ENCODE measurements around the gene ROR2. TPM values are rescaled to one million over a fixed set of nuclear protein-coding genes. Genes with fewer than 3 reads are reported as not detected.

The ROR2 gene
- total RNA-seq, 4 donors from 2014 or later, result 35.6 to 67.6 (median 50.6) TPM

GRCh38 chr9:91710158-91710557 is 239.9 kb downstream of the ROR2 start:
- H3K36me3 ChIP-seq, result no peaks in the 10 kb centered on the region
- no peak overlapping the region for H3K27ac ChIP-seq
- H3K27me3 ChIP-seq, result no peaks in the 10 kb centered on the region
- TF ChIP-seq CTCF (IDR thresholded peaks at IDR 0.05) (no peak), POLR2A (IDR thresholded peaks at IDR 0.05) (no peak)
- peaks cover 0 to 8% of the 10 kb centered on the region in 2 donors for H3K9me3 ChIP-seq
- intact Hi-C loops (cut with DNase I; ENCODE audit: low total_unique reads), result no loop called here
- DNase-seq, result no peak
- no peak overlapping the region for H3K4me3 ChIP-seq
- H3K4me1 ChIP-seq, result no peaks in the 10 kb centered on the region

- H3K9me3 ChIP-seq, result peaks cover 0 to 8% of the 10 kb centered on the region in 2 donors
- intact Hi-C loops (cut with DNase I; ENCODE audit: low total_unique reads), result no loop called here
- TF ChIP-seq POLR2A (IDR thresholded peaks at IDR 0.05), result no peak
- H3K36me3 ChIP-seq, result no peaks in the 10 kb centered on the region
- no peaks in the 10 kb centered on the region for H3K27me3 ChIP-seq
- no peak overlapping the region for H3K27ac ChIP-seq
- DNase-seq, result no peak
- no peak overlapping the region for H3K4me3 ChIP-seq
- no peaks in the 10 kb centered on the region for H3K4me1 ChIP-seq
Observed at GRCh38 chr9:91705386-91705785, 244.6 kb downstream of the ROR2 start.

- Histone ChIP-seq H3K27me3 (no peaks in the 10 kb centered on the region), H3K9me3 (peaks cover 0 to 4% of the 10 kb centered on the region in 2 donors), H3K4me3 (no peak overlapping the region), H3K36me3 (no peaks in the 10 kb centered on the region), H3K27ac (no peak overlapping the region), H3K4me1 (no peaks in the 10 kb centered on the region)
- DNase-seq, result no peak
- TF ChIP-seq CTCF (IDR thresholded peaks at IDR 0.05) (no peak), POLR2A (IDR thresholded peaks at IDR 0.05) (no peak)
- intact Hi-C loops (cut with DNase I; ENCODE audit: low total_unique reads), result no loop called here
Observed at GRCh38 chr9:91700475-91700874, 249.6 kb downstream of the ROR2 start.

GRCh38 chr9:91698266-91698665 is 251.8 kb downstream of the ROR2 start:
- TF ChIP-seq CTCF (IDR thresholded peaks at IDR 0.05), result no peak
- TF ChIP-seq POLR2A (IDR thresholded peaks at IDR 0.05), result no peak
- Histone ChIP-seq H3K9me3 (no peaks in the 10 kb centered on the region), H3K4me1 (no peaks in the 10 kb centered on the region), H3K36me3 (no peaks in the 10 kb centered on the region), H3K27ac (no peak overlapping the region), H3K4me3 (no peak overlapping the region), H3K27me3 (no peaks in the 10 kb centered on the region)
- intact Hi-C loops (cut with DNase I; ENCODE audit: low total_unique reads), result no loop called here
- no peak for DNase-seq

- intact Hi-C loops (cut with DNase I; ENCODE audit: low total_unique reads), result no loop called here
- Histone ChIP-seq H3K36me3 (no peaks in the 10 kb centered on the region), H3K27ac (no peak overlapping the region), H3K4me1 (no peaks in the 10 kb centered on the region), H3K9me3 (no peaks in the 10 kb centered on the region), H3K4me3 (no peak overlapping the region), H3K27me3 (no peaks in the 10 kb centered on the region)
- no peak for TF ChIP-seq POLR2A (IDR thresholded peaks at IDR 0.05)
- no peak for TF ChIP-seq CTCF (IDR thresholded peaks at IDR 0.05)
- no peak for DNase-seq
Observed at GRCh38 chr9:91697201-91697600, 252.8 kb downstream of the ROR2 start.

Measured in uterus (tissue), 4 donors.